H1 (cell line): ENCODE measurements around the gene HOXD12. TPM values are rescaled to one million over a fixed set of nuclear protein-coding genes. Genes with fewer than 3 reads are reported as not detected.

Experiments used
- CTCF ChIA-PET: fragments of 300-600 bp; sonication (Branson Sonifier 250); formaldehyde crosslinking; loops from one replicate; lab custom pipeline; 2021; ENCODE audit not compliant: partially characterized antibody; lab: Charles Lee
- POLR2A ChIA-PET: fragments of 300-600 bp; sonication (Branson Sonifier 250); formaldehyde crosslinking; loops from one replicate; lab custom pipeline; 2021; ENCODE audit warnings: inconsistent platforms; ENCODE audit not compliant: partially characterized antibody; lab: Charles Lee
- DNase-seq, 2 experiments: peaks; one replicate each; pipeline versions ENCODE4 v3.0.0 to v3.0.0-alpha.2; 2010 to 2022; ENCODE audit warnings: low spot score in 2 of 2, low read depth in 1 of 2, mixed read lengths in 1 of 2
- FAIRE-seq: peaks from 2 replicates; lab custom pipeline; 2011; peaks lifted over from hg19 to GRCh38; lab: Jason Lieb, UNC
- H2AFZ ChIP-seq: 2 replicates; pipeline ENCODE4 v1.8.1; 2012; ENCODE audit warnings: low read length, inconsistent platforms
- H2AK5ac ChIP-seq: 2 replicates; pipeline ENCODE4 v1.6.1; 2013; ENCODE audit warnings: low read depth, low read length
- H2BK120ac ChIP-seq: replicated peaks from 2 replicates; pipeline ENCODE3; 2013; ENCODE audit warnings: low read depth, low read length, inconsistent platforms
- H2BK12ac ChIP-seq: 2 replicates; pipeline ENCODE4 v1.6.1; 2013; ENCODE audit warnings: low read depth, low read length
- H2BK15ac ChIP-seq: 2 replicates; pipeline ENCODE4 v1.6.1; 2013; ENCODE audit warnings: low read length
- H2BK20ac ChIP-seq: 2 replicates; pipeline ENCODE4 v1.6.1; 2013; ENCODE audit warnings: low read length
- H2BK5ac ChIP-seq: 2 replicates; pipeline ENCODE4 v1.6.1; 2013; ENCODE audit warnings: low read depth, low read length
- H3K14ac ChIP-seq: 2 replicates; pipeline ENCODE4 v1.6.1; 2013; ENCODE audit warnings: inconsistent platforms; ENCODE audit not compliant: insufficient read length
- H3K18ac ChIP-seq: 2 replicates; pipeline ENCODE4 v1.6.1; 2013; ENCODE audit warnings: low read length; ENCODE audit errors: extremely low read depth
- H3K23ac ChIP-seq: 2 replicates; pipeline ENCODE4 v1.6.1; 2013; ENCODE audit warnings: inconsistent platforms; ENCODE audit not compliant: insufficient read length
- H3K23me2 ChIP-seq: 2 replicates; pipeline ENCODE4 v1.6.1; 2013; ENCODE audit warnings: low read depth, low read length
- H3K27ac ChIP-seq: 2 replicates; pipeline ENCODE4 v1.6.1; 2011; ENCODE audit warnings: low read depth, low read length, inconsistent platforms
- H3K27me3 ChIP-seq, 4 experiments: replicated peaks in 1 of 4; 1 replicate in 1 of 4; 2 replicates in 3 of 4; pipeline versions ENCODE4 v1.6.1 to v1.8.1; 2011 to 2013; ENCODE audit warnings: low read length in 3 of 4, mild to moderate bottlenecking in 3 of 4, inconsistent platforms in 2 of 4, mixed read lengths in 2 of 4, moderate library complexity in 1 of 4; ENCODE audit not compliant: control insufficient read depth in 3 of 4, insufficient read depth in 3 of 4; ENCODE audit errors: extremely low read depth in 1 of 4
- H3K36me3 ChIP-seq, 4 experiments: 2 replicates each; pipeline versions ENCODE4 v1.6.1 to v1.8.1; 2011 to 2013; ENCODE audit warnings: mild to moderate bottlenecking in 4 of 4, low read length in 3 of 4, moderate library complexity in 2 of 4, control low read depth in 1 of 4, inconsistent platforms in 1 of 4; ENCODE audit not compliant: insufficient read depth in 4 of 4, control insufficient read depth in 2 of 4
- H3K4ac ChIP-seq: replicated peaks from 2 replicates; pipeline ENCODE3; 2013; ENCODE audit warnings: low read length, low read depth, mixed read lengths, inconsistent platforms; ENCODE audit not compliant: insufficient read length
- H3K4me1 ChIP-seq, 4 experiments: replicated peaks in 1 of 4; 1 replicate in 1 of 4; 2 replicates in 3 of 4; pipeline versions ENCODE4 v1.6.1 to v1.8.1; 2011 to 2013; ENCODE audit warnings: low read length in 3 of 4, inconsistent platforms in 2 of 4, mixed read lengths in 1 of 4; ENCODE audit not compliant: insufficient read depth in 4 of 4, control insufficient read depth in 3 of 4
- H3K4me2 ChIP-seq, 2 experiments: 2 replicates each; pipeline versions ENCODE4 v1.6.1 to v1.8.1; 2011 to 2013; ENCODE audit warnings: low read depth in 2 of 2, low read length in 2 of 2, control low read depth in 1 of 2, inconsistent platforms in 1 of 2, mild to moderate bottlenecking in 1 of 2; ENCODE audit not compliant: insufficient read depth in 1 of 2
- H3K4me3 ChIP-seq, 4 experiments: fragments of 200-600, 300-600 bp in 1 of 4; sonication (generic), shearing (Covaris generic), sonication (Bioruptor Twin) in 1 of 4; 2 replicates each; pipeline versions ENCODE4 v1.5.1 to v1.8.1; 2011 to 2016; ENCODE audit warnings: low read length in 4 of 4, low read depth in 3 of 4, control low read depth in 2 of 4, inconsistent platforms in 2 of 4, mild to moderate bottlenecking in 2 of 4, mixed read lengths in 1 of 4, moderate library complexity in 1 of 4; ENCODE audit not compliant: insufficient read depth in 2 of 4; ENCODE audit errors: extremely low read depth in 1 of 4
- H3K56ac ChIP-seq: replicated peaks from 2 replicates; pipeline ENCODE3; 2013; ENCODE audit warnings: low read depth, mild to moderate bottlenecking, mixed read lengths, low read length, inconsistent platforms; ENCODE audit not compliant: insufficient read length
- H3K79me1 ChIP-seq: 2 replicates; pipeline ENCODE4 v1.6.1; 2013; ENCODE audit warnings: low read depth, low read length, control low read depth
- H3K79me2 ChIP-seq, 2 experiments: 2 replicates each; pipeline versions ENCODE4 v1.6.1 to v1.8.1; 2012 to 2013; ENCODE audit warnings: low read length in 2 of 2, mild to moderate bottlenecking in 2 of 2, inconsistent platforms in 1 of 2; ENCODE audit not compliant: insufficient read depth in 2 of 2, control insufficient read depth in 1 of 2
- H3K9ac ChIP-seq, 4 experiments: replicated peaks in 1 of 4; 1 replicate in 1 of 4; 2 replicates in 3 of 4; pipeline versions ENCODE4 v1.6.1 to v1.8.1; 2011 to 2013; ENCODE audit warnings: low read depth in 3 of 4, low read length in 3 of 4, control low read depth in 2 of 4, mild to moderate bottlenecking in 2 of 4, moderate library complexity in 2 of 4, inconsistent platforms in 1 of 4; ENCODE audit errors: extremely low read depth in 1 of 4
- H3K9me3 ChIP-seq, 2 experiments: 2 replicates each; pipeline versions ENCODE4 v1.6.1 to v1.8.1; 2012 to 2013; ENCODE audit warnings: mild to moderate bottlenecking in 2 of 2, moderate library complexity in 2 of 2, control low read depth in 1 of 2, inconsistent platforms in 1 of 2, low read depth in 1 of 2, low read length in 1 of 2, mixed read lengths in 1 of 2; ENCODE audit not compliant: insufficient read depth in 2 of 2
- H4K20me1 ChIP-seq, 2 experiments: replicated peaks in 1 of 2; 2 replicates each; pipeline versions ENCODE3 to v1.8.1; 2011 to 2013; ENCODE audit warnings: inconsistent platforms in 2 of 2, low read length in 2 of 2, mild to moderate bottlenecking in 1 of 2; ENCODE audit not compliant: insufficient read depth in 2 of 2, control insufficient read depth in 1 of 2
- H4K5ac ChIP-seq: 2 replicates; pipeline ENCODE4 v1.6.1; 2013; ENCODE audit warnings: low read length, low read depth, mixed read lengths, inconsistent platforms; ENCODE audit not compliant: insufficient read length
- H4K8ac ChIP-seq: 2 replicates; pipeline ENCODE4 v1.8.0; 2013; ENCODE audit warnings: mild to moderate bottlenecking, moderate library complexity, low read length, inconsistent platforms; ENCODE audit not compliant: insufficient read depth; ENCODE audit errors: extremely low read depth
- H4K91ac ChIP-seq: replicated peaks from 2 replicates; pipeline ENCODE3; 2013; ENCODE audit warnings: low read length, mixed read lengths, inconsistent platforms; ENCODE audit not compliant: insufficient read length
- BACH1 ChIP-seq: IDR thresholded peaks from 2 replicates; pipeline ENCODE4 v1.6.1; 2012; ENCODE audit warnings: low read length, improper control_type of control experiment
- EGR1 ChIP-seq: IDR thresholded peaks from 2 replicates; pipeline ENCODE4 v1.6.1; 2011; ENCODE audit warnings: low read depth, low read length, borderline replicate concordance
- HDAC6 ChIP-seq: IDR thresholded peaks from one replicate; pipeline ENCODE4 v1.7.1; 2012; ENCODE audit warnings: low read depth, mild to moderate bottlenecking, inconsistent platforms, low read length, moderate library complexity
- KDM5A ChIP-seq: fragments of 200-600 bp; IDR thresholded peaks from 2 replicates; pipeline ENCODE4 v1.7.1; 2012; ENCODE audit warnings: mild to moderate bottlenecking, low read length, inconsistent platforms, mixed read lengths
- MAFK ChIP-seq: IDR thresholded peaks from 2 replicates; pipeline ENCODE4 v1.6.1; 2012; ENCODE audit warnings: low read depth, mild to moderate bottlenecking, improper control_type of control experiment, low read length
- NRF1 ChIP-seq: IDR thresholded peaks from 2 replicates; pipeline ENCODE4 v1.6.1; 2011; ENCODE audit warnings: mild to moderate bottlenecking, low read depth, low read length, improper control_type of control experiment
- RBBP5 ChIP-seq: IDR thresholded peaks from 2 replicates; pipeline ENCODE4 v1.7.1; 2012; ENCODE audit warnings: low read depth, mild to moderate bottlenecking, inconsistent platforms, low read length, moderate library complexity, borderline replicate concordance
- RFX5 ChIP-seq: IDR thresholded peaks from 2 replicates; pipeline ENCODE4 v1.6.1; 2011; ENCODE audit warnings: low read depth, low read length, improper control_type of control experiment, borderline replicate concordance
- SP4 ChIP-seq: IDR thresholded peaks from 2 replicates; pipeline ENCODE4 v1.6.1; 2012; ENCODE audit warnings: low read length, inconsistent platforms
- TAF1 ChIP-seq: IDR thresholded peaks from 2 replicates; pipeline ENCODE4 v1.6.1; 2011; ENCODE audit warnings: mild to moderate bottlenecking, low read depth, low read length
- TAF7 ChIP-seq: optimal IDR thresholded peaks from 2 replicates; pipeline ENCODE3; 2011; ENCODE audit warnings: low read depth, mild to moderate bottlenecking, inconsistent platforms, low read length, moderate library complexity, borderline replicate concordance
- ZNF274 ChIP-seq: IDR thresholded peaks from 2 replicates; pipeline ENCODE4 v1.7.0; 2012; ENCODE audit warnings: low read length, borderline replicate concordance; ENCODE audit errors: extremely low read depth
- WGBS, 2 experiments: shearing (Covaris generic) in 1 of 2; methylation state at CpG; one replicate each; pipeline versions ENCODE4 v1.1.6 to v1.1.7; 2013 to 2015; ENCODE audit warnings: low lambda C conversion rate in 2 of 2, mixed read lengths in 2 of 2, inconsistent platforms in 1 of 2, low coverage in 1 of 2, missing lambda C conversion rate in 1 of 2; ENCODE audit not compliant: insufficient replicate concordance in 2 of 2, insufficient coverage in 1 of 2, insufficient read length in 1 of 2; ENCODE audit errors: extremely low coverage in 1 of 2, missing lambda C conversion rate in 1 of 2; 5-methylcytosine and 5-hydroxymethylcytosine counted together
- polyA plus RNA-seq, 7 experiments: library from polyadenylated mRNA; depleted of rRNA in 3 of 7; stranded (reverse) in 5 of 7; unstranded in 2 of 7; fragments of >200 nt in 5 of 7; fragments of 200-250 nt in 2 of 7; gene quantifications; 1 replicate in 5 of 7; 2 replicates in 1 of 7; 4 replicates in 1 of 7; pipeline versions ENCODE4 v1.2.1 to v1.2.3, GENCODE V29; 2011 to 2013; ENCODE audit warnings: missing spikeins in 2 of 7, mixed read lengths in 2 of 7
- total RNA-seq: library from RNA; stranded (reverse); fragmentation: NEBNext Ultra II Directional; extraction: Animal tissue kit (Norgen Biotek cat#: 25700); gene quantifications from 2 replicates; pipeline ENCODE4 v1.2.1, GENCODE V29; 2021
- TF ChIP-seq, protein P1 (sequence below): IDR thresholded peaks from 2 replicates; pipeline ENCODE4 v1.6.1; 2012; ENCODE audit warnings: low read length, inconsistent platforms

The HOXD12 gene
- total and polyA plus RNA-seq, 2 of the 8 experiments (the other 6 are each of a cell fraction or from before 2014, with no cell fraction given), result not detected

DNA sequence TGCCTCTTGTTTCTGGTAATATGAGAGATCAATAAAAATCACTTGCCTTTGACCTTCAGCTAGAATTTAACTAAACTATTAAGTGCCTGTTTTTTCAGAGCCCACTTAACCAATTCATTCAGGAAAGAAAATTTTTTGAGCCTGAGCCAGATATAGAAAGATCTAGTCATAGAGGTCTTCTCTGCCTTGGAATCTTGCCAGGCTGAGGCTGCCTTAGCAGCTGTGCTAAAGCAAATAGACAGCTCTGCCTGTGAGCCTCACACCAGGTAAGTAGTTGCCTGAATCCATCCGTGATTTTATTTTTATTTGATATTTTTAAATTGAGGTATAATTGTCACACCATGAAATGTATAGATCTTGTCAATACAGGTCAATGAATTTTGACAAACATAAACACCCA is 43.2 kb upstream of the HOXD12 start:
- no peak overlapping the region for H3K4ac ChIP-seq
- H3K79me1 ChIP-seq, result no peaks in the 10 kb centered on the region
- H3K23ac ChIP-seq, result no peak overlapping the region
- H2AFZ ChIP-seq, result no peak overlapping the region
- H3K4me1 ChIP-seq, result peaks cover 0 to 5% (median 0%) of the 10 kb centered on the region in 4 experiments; a peak in 1 of 7 replicates
- no peak overlapping the region for H2BK5ac ChIP-seq
- H2BK12ac ChIP-seq, result no peak overlapping the region
- H3K56ac ChIP-seq, result no peak overlapping the region
- no peak overlapping the region for H2BK20ac ChIP-seq
- H3K27ac ChIP-seq, result no peak overlapping the region
- H4K5ac ChIP-seq, result no peak overlapping the region
- no peak for FAIRE-seq
- H3K4me3 ChIP-seq, result no peak overlapping the region
- H3K18ac ChIP-seq, result no peak overlapping the region
- no peak overlapping the region for H3K9ac ChIP-seq
- no peak overlapping the region for H4K8ac ChIP-seq
- CTCF ChIA-PET, result interaction anchor here (1.3 kb wide), 3 partner anchors 11 to 689 kb away, joined by 3 read pairs; no protein-coding TSS in a partner anchor
- H3K79me2 ChIP-seq, result no peaks in the 10 kb centered on the region
- no peaks in the 10 kb centered on the region for H3K9me3 ChIP-seq
- no peak overlapping the region for H2BK15ac ChIP-seq
- no peaks in the 10 kb centered on the region for H3K23me2 ChIP-seq
- no peak overlapping the region for H3K14ac ChIP-seq
- POLR2A ChIA-PET, result interaction anchor here (0.6 kb wide), 1 partner anchor 47 kb away, joined by 3 read pairs; no protein-coding TSS in a partner anchor
- no peak overlapping the region for H2AK5ac ChIP-seq
- H4K20me1 ChIP-seq, result no peaks in the 10 kb centered on the region
- no peaks in the 10 kb centered on the region for H3K36me3 ChIP-seq
- H3K27me3 ChIP-seq, result peaks cover 0 to 3% (median 2%) of the 10 kb centered on the region in 4 experiments; a peak in 1 of 7 replicates
- WGBS, 2 experiments, result 60% methylated on average over 1 of the region's 1 CpG; no CpG with 5 or more reads in 1 of the 2 experiments
- no peak overlapping the region for H2BK120ac ChIP-seq
- DNase-seq, result no peak
- H4K91ac ChIP-seq, result no peak overlapping the region
- H3K4me2 ChIP-seq, result no peak overlapping the region
- no peak for TF ChIP-seq TAF1
- TF ChIP-seq KDM5A, result no peak
- TF ChIP-seq ZNF274, result no peak
- no peak for TF ChIP-seq EGR1
- TF ChIP-seq BACH1, result no peak
- no peak for TF ChIP-seq SP4
- no peak for TF ChIP-seq RFX5
- TF ChIP-seq, protein P1, sequence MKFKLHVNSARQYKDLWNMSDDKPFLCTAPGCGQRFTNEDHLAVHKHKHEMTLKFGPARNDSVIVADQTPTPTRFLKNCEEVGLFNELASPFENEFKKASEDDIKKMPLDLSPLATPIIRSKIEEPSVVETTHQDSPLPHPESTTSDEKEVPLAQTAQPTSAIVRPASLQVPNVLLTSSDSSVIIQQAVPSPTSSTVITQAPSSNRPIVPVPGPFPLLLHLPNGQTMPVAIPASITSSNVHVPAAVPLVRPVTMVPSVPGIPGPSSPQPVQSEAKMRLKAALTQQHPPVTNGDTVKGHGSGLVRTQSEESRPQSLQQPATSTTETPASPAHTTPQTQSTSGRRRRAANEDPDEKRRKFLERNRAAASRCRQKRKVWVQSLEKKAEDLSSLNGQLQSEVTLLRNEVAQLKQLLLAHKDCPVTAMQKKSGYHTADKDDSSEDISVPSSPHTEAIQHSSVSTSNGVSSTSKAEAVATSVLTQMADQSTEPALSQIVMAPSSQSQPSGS, result no peak
- TF ChIP-seq HDAC6, result no peak
- no peak for TF ChIP-seq MAFK
- TF ChIP-seq RBBP5, result no peak
- TF ChIP-seq TAF7, result no peak
- TF ChIP-seq NRF1, result no peak
